BLaER1 treated with 17β-estradiol and CSF1 and Interleukin-3, amounts not matched to agents 10 nM and 100 nM (cell line): ENCODE data around the gene BARX1.
"Not testable (repeated sequence)": the region's sequence is repeated elsewhere in the genome, so short reads cannot be mapped to it uniquely, and the experiment has no call there.

ENCODE experiments used
- H3K27ac ChIP-seq, 11 experiments: shearing (Covaris generic); formaldehyde crosslinking; 2 replicates each; pipeline ENCODE4 v1.8.1; 2022
- H3K27me3 ChIP-seq, 11 experiments: shearing (Covaris generic); formaldehyde crosslinking; 2 replicates each; pipeline ENCODE4 v1.8.1; 2022
- H3K36me3 ChIP-seq, 11 experiments: shearing (Covaris generic); formaldehyde crosslinking; 2 replicates each; pipeline ENCODE4 v1.8.1; 2022
- H3K4me1 ChIP-seq, 10 experiments: shearing (Covaris generic); formaldehyde crosslinking; 2 replicates each; pipeline ENCODE4 v1.8.1; 2022
- H3K4me2 ChIP-seq, 11 experiments: shearing (Covaris generic); formaldehyde crosslinking; 2 replicates each; pipeline ENCODE4 v1.8.1; 2022
- H3K4me3 ChIP-seq, 10 experiments: shearing (Covaris generic); formaldehyde crosslinking; 2 replicates each; pipeline ENCODE4 v1.8.1; 2022
- H3K9ac ChIP-seq, 11 experiments: shearing (Covaris generic); formaldehyde crosslinking; 2 replicates each; pipeline ENCODE4 v1.8.1; 2022
- H3K9me3 ChIP-seq, 11 experiments: shearing (Covaris generic); formaldehyde crosslinking; replicated peaks in 1 of 11; 2 replicates each; pipeline ENCODE4 v1.8.1; 2022
- H4K20me1 ChIP-seq, 11 experiments: shearing (Covaris generic); formaldehyde crosslinking; 2 replicates each; pipeline ENCODE4 v1.8.1; 2022
- Cebpa-rat ChIP-seq, 11 experiments: shearing (Covaris generic); IDR thresholded peaks; 2 replicates each; pipeline ENCODE4 v1.8.1; 2022

Gene BARX1

GRCh38 chr9:93968451-93969327 lies 13.5 kb upstream of the BARX1 start:
- TF ChIP-seq Cebpa-rat (IDR thresholded peaks at IDR 0.05) = no peak

GRCh38 chr9:93967020-93967803 lies 12.1 kb upstream of the BARX1 start:
- Histone ChIP-seq H3K4me3 (no peak overlapping the region), H3K27me3 (peaks cover under 1 to 7% (median 6%) of the 10 kb centered on the region in 11 experiments; a peak in 20 of 22 replicates), H3K27ac (no peak overlapping the region), H3K9me3 (peaks cover 8 to 21% (median 12%) of the 10 kb centered on the region in 11 experiments), H3K9ac (no peak overlapping the region), H3K4me2 (no peak overlapping the region), H3K4me1 (peaks cover 0 to 7% (median 2%) of the 10 kb centered on the region in 10 experiments; a peak in 6 of 20 replicates), H3K36me3 (no peaks in the 10 kb centered on the region), H4K20me1 (peaks cover 0 to 8% (median 0%) of the 10 kb centered on the region in 11 experiments; a peak in 1 of 22 replicates)
- no peak for TF ChIP-seq Cebpa-rat (IDR thresholded peaks at IDR 0.05)

More at GRCh38 chr9:93968451-93969327, 13.5 kb upstream of the BARX1 start:
- Histone ChIP-seq H3K27me3 (no peaks in the 10 kb centered on the region), H4K20me1 (no peaks in the 10 kb centered on the region), H3K9ac (no peak overlapping the region), H3K36me3 (no peaks in the 10 kb centered on the region), H3K27ac (no peak overlapping the region), H3K4me2 (no peak overlapping the region), H3K4me3 (no peak overlapping the region), H3K4me1 (no peaks in the 10 kb centered on the region), H3K9me3 (peaks cover 19 to 35% (median 24%) of the 10 kb centered on the region in 11 experiments)

DNA sequence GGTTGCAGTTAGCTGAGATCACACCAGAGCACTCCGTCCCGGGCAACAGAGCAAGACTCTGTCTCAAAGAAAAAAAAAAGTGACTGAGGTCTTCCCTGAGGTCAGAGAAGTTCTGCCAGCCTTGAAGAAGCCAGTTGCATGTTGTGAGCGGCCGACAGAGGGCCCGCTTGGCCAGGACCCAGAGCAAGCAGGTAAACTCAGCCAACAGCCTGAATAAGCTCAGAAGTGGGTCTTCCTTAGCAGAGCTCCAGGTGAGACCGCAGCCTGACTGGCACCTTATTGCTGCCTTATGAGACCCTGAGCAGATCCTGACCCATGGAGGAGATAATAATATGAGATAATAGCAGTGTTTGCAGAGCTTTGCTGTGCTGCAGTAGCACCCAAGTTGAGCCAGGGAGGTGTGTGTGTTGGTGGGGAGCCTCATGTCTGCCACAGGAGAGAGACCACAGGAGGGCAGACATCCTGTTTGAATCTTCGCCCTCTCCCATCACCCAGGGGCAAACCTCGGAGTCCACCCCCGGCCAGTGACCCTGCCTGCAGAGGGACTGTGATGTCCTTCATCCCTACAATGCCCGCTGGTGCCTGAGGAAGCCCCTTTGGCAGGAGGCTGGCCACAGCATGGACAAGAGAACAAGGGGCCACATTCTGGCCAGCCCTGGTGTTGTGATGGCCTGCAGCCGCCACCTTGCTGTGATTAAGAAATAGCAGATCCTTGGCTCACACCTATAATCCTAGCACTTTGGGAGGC lies 10.8 kb upstream of the BARX1 start:
- Histone ChIP-seq H3K27me3 (peaks cover 12 to 19% (median 18%) of the 10 kb centered on the region in 11 experiments), H3K4me1 (peaks cover 0 to 7% (median 2%) of the 10 kb centered on the region in 10 experiments; a peak in 6 of 20 replicates), H3K9ac (no peak overlapping the region), H3K9me3 (peaks cover 0 to 9% (median 0%) of the 10 kb centered on the region in 11 experiments; a peak in 6 of 22 replicates), H3K4me3 (no peak overlapping the region), H3K36me3 (no peaks in the 10 kb centered on the region), H3K4me2 (no peak overlapping the region), H4K20me1 (peaks cover 0 to 16% (median 8%) of the 10 kb centered on the region in 11 experiments; a peak in 14 of 22 replicates), H3K27ac (no peak overlapping the region)
- no peak for TF ChIP-seq Cebpa-rat (IDR thresholded peaks at IDR 0.05)

DNA sequence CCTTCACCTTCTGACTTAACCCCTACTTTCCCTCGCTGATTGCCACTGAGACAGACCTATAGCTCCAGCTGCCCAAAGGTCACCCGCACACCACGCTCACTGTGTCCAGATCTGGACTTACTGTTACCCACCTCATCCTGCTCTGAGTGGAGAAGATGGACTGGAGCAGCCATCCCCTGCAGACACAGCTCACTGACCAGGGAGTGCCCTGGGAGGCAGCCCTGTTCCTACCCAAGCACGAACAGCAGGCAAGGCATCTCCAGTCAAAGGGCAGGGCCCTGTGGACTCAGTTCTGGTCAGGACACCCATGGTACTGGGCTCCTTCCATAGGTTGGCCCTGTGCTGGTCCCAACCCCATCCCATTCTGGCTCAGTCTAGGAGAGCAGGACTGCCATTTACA lies 9.5 kb upstream of the BARX1 start:
- H3K9ac ChIP-seq = no peak overlapping the region
- no peak overlapping the region for H3K27ac ChIP-seq
- no peak overlapping the region for H3K4me2 ChIP-seq
- TF ChIP-seq Cebpa-rat (IDR thresholded peaks at IDR 0.05) = no peak
- no peak overlapping the region for H3K4me3 ChIP-seq
- peaks cover 1 to 19% (median 10%) of the 10 kb centered on the region in 10 experiments for H3K4me1 ChIP-seq
- H3K27me3 ChIP-seq = peaks cover 26 to 32% (median 31%) of the 10 kb centered on the region in 11 experiments
- H3K9me3 ChIP-seq = no peaks in the 10 kb centered on the region
- H4K20me1 ChIP-seq = peaks cover 0 to 29% (median 21%) of the 10 kb centered on the region in 11 experiments; a peak in 18 of 22 replicates
- H3K36me3 ChIP-seq = no peaks in the 10 kb centered on the region

DNA sequence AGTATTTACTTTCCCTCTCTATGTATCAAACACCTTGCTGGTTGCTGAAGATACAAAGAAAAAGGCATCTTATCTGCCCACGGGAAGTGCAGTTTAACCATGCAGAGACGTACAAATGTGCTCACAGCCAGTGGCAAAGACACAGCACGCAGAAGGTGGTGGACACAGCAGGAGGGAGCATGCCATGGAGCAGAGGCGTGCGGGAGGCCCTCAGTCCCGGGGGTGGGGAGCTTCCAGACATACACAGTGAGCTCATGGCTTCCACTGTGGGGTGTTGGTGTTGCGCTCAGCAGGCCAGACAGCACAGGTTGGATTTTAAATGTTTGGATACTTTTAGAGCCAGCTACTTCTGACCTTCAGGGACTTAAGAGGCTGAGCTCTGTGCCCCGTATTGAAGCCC lies 8.8 kb upstream of the BARX1 start:
- H4K20me1 ChIP-seq = peaks cover 0 to 36% (median 28%) of the 10 kb centered on the region in 11 experiments; a peak in 18 of 22 replicates
- peaks cover 33 to 39% (median 38%) of the 10 kb centered on the region in 11 experiments for H3K27me3 ChIP-seq
- peaks cover 8 to 27% (median 17%) of the 10 kb centered on the region in 10 experiments for H3K4me1 ChIP-seq
- H3K9me3 ChIP-seq = no peaks in the 10 kb centered on the region
- no peak overlapping the region for H3K27ac ChIP-seq
- no peak overlapping the region for H3K4me2 ChIP-seq
- H3K36me3 ChIP-seq = no peaks in the 10 kb centered on the region
- H3K4me3 ChIP-seq = no peak overlapping the region
- no peak overlapping the region for H3K9ac ChIP-seq
- no peak for TF ChIP-seq Cebpa-rat (IDR thresholded peaks at IDR 0.05)

- H3K9me3 ChIP-seq, H3K36me3 ChIP-seq, H3K9ac ChIP-seq, H3K27ac ChIP-seq, H3K4me3 ChIP-seq: not testable (repeated sequence)
- H3K4me1 ChIP-seq = peaks cover 13 to 31% (median 22%) of the 10 kb centered on the region in 10 experiments
- H3K27me3 ChIP-seq = peaks cover 38 to 44% (median 43%) of the 10 kb centered on the region in 11 experiments
- peak overlapping the region in 1 of 11 experiments; percentile 45; a peak in 1 of 22 replicates for H3K4me2 ChIP-seq
- peaks cover 0 to 41% (median 33%) of the 10 kb centered on the region in 11 experiments; a peak in 19 of 22 replicates for H4K20me1 ChIP-seq
Observed at GRCh38 chr9:93963489-93963888, 8.3 kb upstream of the BARX1 start.

DNA sequence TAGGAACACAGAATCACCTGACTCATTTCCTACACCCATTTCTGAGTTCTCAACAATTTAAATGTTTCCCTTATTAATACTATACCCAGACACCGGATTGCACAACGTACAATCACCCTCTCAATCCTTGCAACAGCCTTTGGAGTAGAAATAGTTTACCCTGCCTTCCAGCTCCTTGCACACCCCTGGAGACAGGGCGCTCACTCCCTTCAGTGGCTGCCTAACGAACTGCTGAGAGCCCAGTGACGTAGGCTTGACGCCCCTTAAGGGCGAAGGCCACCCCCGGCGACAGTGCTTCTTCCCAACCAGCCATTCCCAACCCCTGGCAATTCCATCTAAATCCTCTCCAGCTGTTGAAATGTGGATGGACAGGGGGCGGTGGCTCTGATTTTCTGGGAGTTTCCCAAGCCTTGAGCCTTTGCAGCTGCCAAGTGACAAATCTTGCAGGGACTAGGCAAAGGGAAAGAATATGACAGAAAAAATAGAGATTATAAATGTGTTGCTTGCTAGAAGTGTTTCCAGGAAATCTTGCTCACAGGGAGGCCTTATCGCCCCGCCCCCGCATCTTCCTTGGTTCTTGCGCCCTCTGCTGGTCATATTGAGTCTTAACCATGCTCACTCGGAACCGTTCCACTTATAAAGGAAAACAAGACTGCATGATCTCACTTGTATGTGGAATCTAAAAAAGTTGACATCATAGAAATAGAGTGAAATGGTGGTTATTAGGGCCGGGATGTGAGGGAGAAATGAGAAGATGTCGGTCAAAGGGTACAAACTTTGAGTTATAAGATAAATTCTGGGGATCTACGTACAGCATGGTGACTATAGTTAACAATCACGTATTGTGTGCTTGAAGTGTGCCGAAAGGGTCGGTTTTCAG lies 7.6 kb upstream of the BARX1 start:
- Histone ChIP-seq H3K4me1 (peaks cover 20 to 38% (median 29%) of the 10 kb centered on the region in 10 experiments), H3K9me3 (no peaks in the 10 kb centered on the region), H3K36me3 (no peaks in the 10 kb centered on the region), H4K20me1 (peaks cover 0 to 48% (median 40%) of the 10 kb centered on the region in 11 experiments; a peak in 19 of 22 replicates), H3K27ac (no peak overlapping the region), H3K4me2 (peak overlapping the region in 6 of 11 experiments; percentile 16 to 56 (median 38); a peak in 8 of 22 replicates), H3K9ac (no peak overlapping the region), H3K4me3 (no peak overlapping the region), H3K27me3 (peaks cover 45 to 51% (median 50%) of the 10 kb centered on the region in 11 experiments)
- TF ChIP-seq Cebpa-rat (IDR thresholded peaks at IDR 0.05) = 0 out of 22 replicates have a peak, but pooled peaks of 1 of the 11 experiments have one; percentile 21
